EL (cell line): ENCODE results near the gene AKAP6.
"Not testable (repeated sequence)": the region's sequence is repeated elsewhere in the genome, so short reads cannot be mapped to it uniquely, and the experiment has no call there.

ENCODE experiments used
- DNase-seq: peaks from one replicate; pipeline ENCODE4 v3.0.0-alpha.2; 2016

AKAP6 gene

DNA sequence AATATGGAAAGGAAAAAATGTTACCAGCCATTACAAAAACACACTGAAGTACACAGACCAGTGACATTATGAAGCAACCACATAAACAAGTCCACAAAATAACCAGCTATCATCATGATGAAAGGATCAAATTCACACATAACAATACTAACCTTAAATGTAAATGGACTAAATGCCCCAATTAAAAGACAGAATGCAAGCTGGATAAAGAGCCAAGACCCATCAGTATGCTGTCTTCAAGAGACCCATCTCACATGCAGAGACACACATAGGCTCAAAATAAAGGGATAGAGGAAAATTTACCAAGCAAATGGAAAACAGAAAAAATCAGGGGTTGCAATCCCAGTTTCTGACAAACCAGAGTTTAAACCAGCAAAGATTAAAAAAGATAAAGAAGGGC, 463.9 kb downstream of the AKAP6 start:
- not testable (repeated sequence) for DNase-seq

DNA sequence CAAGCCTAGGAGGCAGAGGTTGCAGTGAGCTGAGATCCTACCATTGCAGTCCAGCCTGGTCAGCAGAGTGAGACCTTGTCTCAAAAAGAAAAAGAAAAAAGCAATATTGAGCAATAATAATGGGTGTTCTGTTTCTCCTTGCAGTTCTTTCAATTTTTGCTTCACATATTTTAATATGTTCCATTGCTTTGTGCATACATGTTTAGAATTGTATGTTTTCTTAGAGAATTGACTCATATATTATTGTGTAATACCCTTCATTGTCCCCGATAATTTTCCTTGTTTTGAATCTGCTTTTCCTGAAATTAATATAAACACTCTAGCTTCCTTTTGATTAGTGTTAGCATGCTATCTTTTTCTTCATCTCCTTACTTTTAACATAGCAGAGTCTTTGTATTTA, 471.2 kb downstream of the AKAP6 start:
- no peak for DNase-seq

DNA sequence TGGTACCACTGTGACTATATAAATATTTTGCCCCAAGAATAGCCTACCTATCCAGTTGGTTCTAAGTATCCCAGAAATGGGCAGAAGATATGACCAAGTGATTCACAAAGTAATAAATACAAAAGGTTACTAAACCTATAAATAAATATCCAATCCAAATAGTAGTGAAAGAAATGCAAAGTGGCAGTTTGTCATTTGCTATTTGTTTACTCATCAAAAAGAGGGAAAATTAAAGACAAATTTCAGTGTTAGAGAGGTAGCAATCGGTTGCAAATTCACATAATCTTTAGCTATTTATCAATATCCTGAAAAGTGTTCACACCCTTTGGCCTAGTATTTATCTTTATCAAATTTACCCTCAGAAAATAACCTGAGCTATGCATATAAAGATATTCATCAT, 473.2 kb downstream of the AKAP6 start:
- no peak for DNase-seq

GRCh38 chr14:32805979-32806378, 476.9 kb downstream of the AKAP6 start:
- no peak for DNase-seq

GRCh38 chr14:32808644-32809043, 479.5 kb downstream of the AKAP6 start:
- DNase-seq, result no peak

DNA sequence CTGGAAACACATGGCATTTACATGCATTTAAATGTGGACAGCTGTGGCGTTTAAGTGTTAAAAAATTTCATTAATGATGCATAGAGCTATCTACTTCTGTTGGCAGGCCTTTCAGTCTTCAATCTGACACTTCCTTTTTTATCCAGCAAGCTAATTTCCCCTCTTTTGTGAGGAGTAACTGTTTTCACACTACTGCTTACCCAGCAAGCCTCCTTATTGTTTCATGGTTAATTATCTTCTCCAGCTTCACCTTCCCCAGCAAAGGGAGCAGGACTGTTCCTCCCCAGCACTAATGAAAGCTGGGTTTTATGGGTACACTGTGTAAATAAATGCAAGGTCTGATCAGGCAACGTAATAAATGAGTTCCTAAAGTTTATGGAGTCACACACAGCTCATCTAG, 480.2 kb downstream of the AKAP6 start:
- no peak for DNase-seq

- DNase-seq, result no peak
Observed at GRCh38 chr14:32813401-32813800, 484.3 kb downstream of the AKAP6 start.

DNA sequence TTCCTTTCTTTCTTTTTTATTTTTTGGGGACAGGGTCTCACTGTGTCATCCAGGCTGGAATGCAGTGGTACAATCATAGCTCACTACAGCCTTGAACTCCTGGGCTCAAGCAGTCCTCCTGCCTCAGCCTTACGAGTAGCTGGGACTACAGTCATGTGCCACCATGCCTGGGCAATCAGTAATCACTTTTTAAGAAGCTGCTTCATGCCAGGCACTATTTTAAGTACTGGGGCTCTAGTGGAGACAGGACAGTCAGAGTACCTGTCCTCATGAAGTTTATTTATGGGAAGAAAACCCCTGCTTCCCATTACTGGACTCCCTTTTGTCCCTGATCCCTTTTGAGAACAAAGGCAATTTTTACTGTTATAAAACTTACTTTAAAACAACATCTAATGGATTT, 485.6 kb downstream of the AKAP6 start:
- no peak for DNase-seq

DNA sequence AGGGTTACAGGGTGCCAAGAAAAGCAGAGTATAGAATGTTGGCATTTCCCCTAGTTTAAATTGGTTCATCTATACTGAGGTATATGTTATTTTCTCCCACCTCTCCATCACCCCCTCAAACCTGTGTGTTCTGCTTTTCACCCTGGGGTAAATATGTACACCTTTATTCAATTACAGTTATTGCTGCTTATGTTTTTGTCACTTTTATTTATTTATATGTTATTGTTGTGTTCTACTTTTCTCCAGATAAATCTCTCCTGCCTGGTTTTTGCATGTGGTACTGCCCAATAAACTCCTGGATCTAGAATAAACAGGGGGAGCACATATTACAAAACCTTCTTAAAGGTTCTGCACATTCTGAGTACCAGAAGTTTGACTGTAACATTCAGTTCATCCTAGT, 487.5 kb downstream of the AKAP6 start:
- no peak for DNase-seq

GRCh38 chr14:32817780-32818179, 488.7 kb downstream of the AKAP6 start:
- DNase-seq, result no peak

DNA sequence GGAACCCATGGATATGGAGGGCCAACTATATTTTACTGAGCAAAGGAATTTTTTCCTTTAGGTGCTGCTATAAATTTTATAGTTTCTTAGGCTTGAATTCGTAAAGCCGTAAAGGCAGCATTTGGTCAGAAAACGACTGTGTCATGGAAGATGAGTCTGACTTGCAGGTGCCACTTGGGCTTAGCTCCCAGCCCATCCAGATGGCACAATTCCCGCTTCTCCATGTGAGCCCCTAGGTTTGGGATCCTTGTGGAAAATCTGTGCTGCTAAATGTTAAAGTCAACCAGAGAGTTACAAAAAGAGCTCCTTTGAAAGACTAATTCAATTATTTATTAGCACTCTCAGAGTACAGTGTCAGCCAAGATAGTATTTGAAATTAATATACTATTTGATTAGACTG, 489.5 kb downstream of the AKAP6 start:
- no peak for DNase-seq

- no peak for DNase-seq
Observed at GRCh38 chr14:32820181-32820580, 491.1 kb downstream of the AKAP6 start.

- DNase-seq, result no peak
Observed at GRCh38 chr14:32820682-32821081, 491.6 kb downstream of the AKAP6 start.

- no peak for DNase-seq
Observed at GRCh38 chr14:32821964-32822653, 493.0 kb downstream of the AKAP6 start.

DNA sequence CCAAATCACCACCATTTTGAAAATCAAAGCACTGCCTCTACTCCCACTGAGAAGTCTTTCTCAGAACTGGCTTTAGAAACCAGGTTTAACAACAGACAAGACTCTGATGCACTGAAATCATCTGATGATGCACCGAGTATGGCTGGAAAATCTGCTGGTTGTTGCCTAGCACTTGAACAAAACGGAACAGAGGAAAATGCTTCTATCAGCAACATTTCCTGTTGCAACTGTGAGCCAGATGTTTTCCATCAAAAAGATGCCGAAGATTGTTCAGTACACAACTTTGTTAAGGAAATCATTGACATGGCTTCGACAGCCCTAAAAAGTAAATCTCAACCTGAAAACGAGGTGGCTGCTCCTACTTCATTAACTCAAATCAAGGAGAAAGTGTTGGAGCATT, 494.6 kb downstream of the AKAP6 start:
- no peak for DNase-seq

GRCh38 chr14:32824195-32824594, 495.1 kb downstream of the AKAP6 start:
- no peak for DNase-seq

- DNase-seq, result no peak
Observed at GRCh38 chr14:32825058-32825457, 496.0 kb downstream of the AKAP6 start.

- DNase-seq, result no peak
Observed at GRCh38 chr14:32826404-32827082, 497.4 kb downstream of the AKAP6 start.

- DNase-seq, result no peak
Observed at GRCh38 chr14:32827514-32827913, 498.4 kb downstream of the AKAP6 start.

GRCh38 chr14:32835924-32836323, 506.8 kb downstream of the AKAP6 start:
- no peak for DNase-seq

DNA sequence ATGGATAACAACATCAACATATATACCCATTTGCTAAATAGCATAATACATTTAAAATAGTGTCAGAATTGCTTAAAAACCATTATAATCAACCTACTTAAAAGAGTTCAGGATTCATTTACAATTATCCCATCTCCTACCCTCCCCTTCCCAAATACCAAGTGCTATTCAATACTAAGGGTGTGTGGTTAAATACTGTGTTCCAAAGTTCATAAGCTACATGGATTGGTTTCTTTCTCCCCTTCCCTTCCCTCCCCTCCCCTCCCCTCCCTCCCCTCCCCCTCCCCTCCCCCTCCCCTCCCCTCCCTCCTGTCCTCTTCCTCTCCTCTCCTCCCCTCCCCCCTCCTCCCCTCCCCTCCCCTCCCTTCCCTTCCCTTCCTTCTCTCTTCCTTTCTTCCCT, 512.6 kb downstream of the AKAP6 start:
- no peak for DNase-seq

DNA sequence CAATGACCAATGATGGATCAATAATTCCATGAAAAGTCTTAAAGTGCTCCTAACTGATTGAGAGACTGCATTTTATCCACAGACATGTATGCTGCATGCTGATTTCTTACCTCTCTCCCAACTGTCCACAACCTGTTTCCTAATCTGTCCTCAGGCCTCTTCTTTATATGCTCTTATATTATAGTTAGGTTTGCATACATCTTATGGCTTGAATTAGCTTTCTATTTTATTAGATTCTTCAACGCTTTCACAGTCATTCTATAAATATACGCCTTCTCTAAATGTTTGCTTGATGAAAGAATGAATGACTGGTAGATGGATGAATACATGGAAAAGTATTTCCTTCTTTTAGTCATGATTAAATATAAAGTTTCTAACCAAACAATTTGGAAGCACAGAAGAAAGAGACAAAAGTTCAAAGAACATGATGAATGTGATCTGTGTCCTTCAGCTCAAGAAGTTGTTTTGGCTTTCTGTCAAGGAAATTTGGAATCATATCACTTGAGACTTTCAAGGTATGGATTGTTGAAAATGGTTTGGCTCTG, 517.8 kb downstream of the AKAP6 start:
- no peak for DNase-seq

- DNase-seq, result no peak
Observed at GRCh38 chr14:32847867-32848266, 518.8 kb downstream of the AKAP6 start.

- DNase-seq, result no peak
Observed at GRCh38 chr14:32865827-32866376, 536.8 kb downstream of the AKAP6 start.
